Activated naive CD4-positive, alpha-beta T cell treated with anti-CD3 and anti-CD28 coated beads, Interleukin-2, amount 10 ng/mL, durations not matched to agents 5 hours and 36 hours (primary cell): ENCODE results near the gene SLC9C2. TPM values are rescaled to one million over a fixed set of nuclear protein-coding genes. Genes with fewer than 3 reads are reported as not detected.

Source experiments
- total RNA-seq, 2 experiments: library from RNA; stranded (reverse); gene quantifications; one replicate each; pipeline ENCODE4 v1.2.3, GENCODE V29; 2021

The SLC9C2 gene, protein sequence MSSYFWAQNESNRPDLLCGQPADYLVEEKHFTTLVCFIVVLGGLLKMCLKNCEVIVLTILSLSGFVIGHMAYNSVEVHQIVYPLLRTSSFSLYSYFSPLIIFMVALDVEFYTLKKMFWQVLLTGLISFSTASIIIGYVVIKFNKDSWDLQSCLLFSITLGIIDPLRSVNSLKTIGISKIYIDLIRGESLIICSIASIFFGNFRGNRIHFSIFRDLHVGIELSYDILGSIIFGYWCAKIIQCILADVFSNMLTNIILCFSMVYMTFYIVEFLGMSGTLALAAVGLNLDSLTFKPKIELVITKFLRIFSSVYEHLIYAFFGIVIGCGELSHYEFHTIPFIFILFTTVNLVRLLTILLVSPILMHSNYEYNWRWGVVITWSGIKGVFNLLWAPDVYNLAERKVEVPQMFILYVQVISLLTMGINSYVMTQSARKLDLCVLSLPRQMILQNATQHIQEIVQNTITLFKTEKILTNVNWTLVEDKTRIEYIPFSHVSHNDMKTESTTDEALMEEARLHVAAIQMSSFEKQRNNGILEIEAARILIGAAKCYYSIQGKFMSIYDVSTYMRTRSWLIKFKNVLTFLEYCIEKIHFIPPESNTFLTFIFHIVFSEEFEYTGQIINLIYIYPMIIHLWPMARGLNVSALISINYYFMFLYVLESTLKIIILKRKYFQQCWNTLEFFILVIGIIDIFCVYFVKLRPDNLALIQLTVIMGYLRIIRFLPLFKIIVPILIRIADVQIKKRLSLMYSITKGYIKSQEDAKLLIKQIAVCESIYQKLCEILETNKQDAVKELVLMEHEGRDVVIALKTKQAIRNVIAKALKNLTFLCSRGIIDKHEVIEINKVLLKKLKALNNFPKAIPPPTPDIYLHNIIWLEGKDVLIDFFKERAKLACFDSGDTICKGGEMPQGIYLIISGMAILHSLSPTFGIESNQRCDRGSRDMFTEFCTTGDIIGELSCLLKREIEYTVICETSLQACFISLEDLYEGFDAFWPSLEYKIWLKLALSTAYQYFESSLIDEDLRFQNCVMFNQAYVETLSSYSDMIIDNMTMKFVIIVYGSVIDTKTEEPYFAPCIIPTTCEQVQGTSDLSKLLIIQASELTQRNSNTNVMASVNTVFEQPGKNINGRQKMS
- total RNA-seq, result not detected

DNA sequence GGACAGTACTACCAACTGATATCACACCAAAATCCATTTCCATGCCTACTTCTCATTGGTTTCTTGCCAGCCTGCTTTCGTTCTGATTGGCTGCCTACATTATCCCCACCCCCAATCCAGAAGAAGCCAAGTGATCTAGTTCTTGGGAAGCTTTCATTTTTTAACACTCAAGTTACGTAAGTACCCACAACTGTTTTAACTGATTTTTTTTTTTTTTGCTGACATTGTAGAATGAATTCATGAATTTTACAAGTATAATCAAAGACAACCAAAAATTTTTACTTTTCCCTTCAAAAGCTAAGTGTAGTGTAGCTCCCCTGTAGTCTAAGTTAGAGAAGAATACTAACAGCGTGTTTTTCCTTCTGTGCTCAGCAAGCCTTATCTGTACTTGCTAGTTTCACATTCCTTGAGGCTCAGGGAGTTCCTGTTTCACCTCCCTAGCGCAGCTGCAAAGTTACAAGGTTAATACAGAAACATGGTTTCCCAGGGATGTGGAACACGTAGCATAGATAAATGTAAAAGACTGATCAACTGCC lies at the start of gene SLC9C2:
TSS of gene SLC9C2 (minus strand) at position 17 of the 536 bp plus-strand sequence. CDS start 1,296 bp downstream, outside the sequence.

DNA sequence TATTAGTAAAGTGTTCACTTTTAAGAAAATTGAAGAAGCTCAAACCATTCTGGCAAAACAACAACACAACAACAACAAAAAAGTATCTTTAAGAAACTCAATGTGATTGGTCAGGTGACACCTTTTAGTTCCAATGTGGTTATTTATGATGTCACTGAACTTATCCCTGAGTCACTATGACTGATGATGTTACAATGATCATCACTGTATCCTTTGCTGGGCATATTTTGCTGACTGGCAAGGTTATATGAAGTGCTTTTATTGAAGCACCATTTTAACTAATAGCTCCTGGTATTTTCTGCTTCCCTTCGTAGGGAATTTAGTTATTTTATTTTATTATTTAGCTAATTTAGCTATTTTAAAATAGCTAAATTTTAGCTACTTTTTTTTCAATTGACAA lies 32.2 kb upstream of the SLC9C2 start, which contains the start of gene TEX50:
TSS of gene TEX50 (plus strand) at position 223 of the 400 bp plus-strand sequence. CDS start 184 bp downstream, outside the sequence.

DNA sequence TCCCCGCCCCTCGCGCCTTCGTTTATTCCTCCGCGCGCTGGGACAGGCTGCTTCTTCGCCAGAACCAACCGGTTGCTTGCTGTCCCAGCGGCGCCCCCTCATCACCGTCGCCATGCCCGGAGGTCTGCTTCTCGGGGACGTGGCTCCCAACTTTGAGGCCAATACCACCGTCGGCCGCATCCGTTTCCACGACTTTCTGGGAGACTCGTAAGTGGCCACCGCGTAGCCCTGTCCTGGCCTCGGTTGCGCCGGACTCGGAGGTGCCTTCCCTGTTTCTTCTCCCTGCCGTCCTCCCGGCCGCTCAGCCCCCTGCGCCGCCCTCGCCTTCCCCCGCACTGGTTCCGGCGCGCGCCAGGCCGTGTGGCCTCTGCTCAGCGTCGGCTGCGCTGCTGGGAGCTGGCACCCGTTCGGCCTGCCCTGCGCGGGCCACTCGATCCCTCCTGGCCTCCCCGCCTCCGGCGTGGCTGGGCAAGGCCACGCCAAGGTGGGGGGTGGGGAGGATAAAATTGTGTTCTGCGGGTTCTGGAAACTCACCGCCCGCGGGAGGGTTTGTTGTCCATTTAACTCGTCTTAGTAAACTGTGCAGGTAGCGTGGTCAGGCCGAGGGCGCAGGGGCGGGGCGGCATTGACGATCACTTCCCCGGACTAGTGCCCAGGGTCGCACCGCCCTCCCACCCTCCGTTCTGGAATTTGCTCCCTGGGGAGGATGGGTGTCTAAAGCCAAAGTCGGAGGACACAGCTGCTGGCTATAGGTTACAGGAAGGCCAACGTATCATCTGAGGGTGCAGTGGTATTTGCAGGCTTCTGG lies 125.4 kb downstream of the SLC9C2 start, which contains the start of gene PRDX6:
TSS of gene PRDX6 (plus strand) at position 50 of the 808 bp plus-strand sequence. CDS start at position 113, 63 bp downstream.

Other genes with a start within 250 kb of the SLC9C2 start
- 100 to 1,000 TPM; 125 to 132 TPM for gene PRDX6, start 125.7 kb downstream of the SLC9C2 start, total RNA-seq
- not detected for gene TEX50, start 32.3 kb upstream of the SLC9C2 start, total RNA-seq
- gene ANKRD45, start 66.8 kb upstream of the SLC9C2 start, total RNA-seq, result not detected
- gene KLHL20, start 111.9 kb upstream of the SLC9C2 start, total RNA-seq, result 10 to 100 TPM; 20.3 to 21.1 TPM
- gene DARS2, start 221.6 kb upstream of the SLC9C2 start, total RNA-seq, result 10 to 100 TPM; 19.8 to 21.4 TPM
- gene CENPL, start 221.8 kb upstream of the SLC9C2 start, total RNA-seq, result 10 to 100 TPM; 22.1 to 22.4 TPM